ENCODE data around the gene NIM1K. TPM values are rescaled to one million over a fixed set of nuclear protein-coding genes. Genes with fewer than 3 reads are reported as not detected.

NIM1K gene
- total RNA-seq, 4 donors from 2014 or later = 0.42 to 2.3 (median 1.6) TPM

DNA sequence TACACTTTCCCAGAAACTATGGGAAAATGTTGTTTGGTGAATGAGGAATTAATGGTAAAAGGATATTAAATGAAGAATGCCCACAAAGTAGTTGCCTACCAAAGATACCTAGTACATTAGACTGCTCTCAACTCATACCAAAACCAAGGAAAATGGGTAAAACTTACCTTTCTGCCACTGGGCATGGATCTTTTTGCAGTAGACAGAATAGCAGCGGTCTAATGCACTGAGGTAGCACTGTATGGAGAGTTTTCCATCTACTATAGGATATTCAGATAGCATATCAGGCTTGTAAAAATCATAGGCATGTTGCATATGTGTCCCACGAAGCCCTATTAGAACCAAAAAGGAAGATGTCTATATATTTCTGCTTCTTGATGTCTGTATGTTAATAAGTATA lies 104.8 kb downstream of the NIM1K start:
- WGBS = 97% methylated on average over 2 of the region's 2 CpGs
- Histone ChIP-seq H3K27ac (replicated peaks in 1 of 4) (no peak overlapping the region), H3K4me3 (no peak overlapping the region), H3K4me1 (peaks cover 3 to 7% (median 5%) of the 10 kb centered on the region in 4 donors), H3K27me3 (no peaks in the 10 kb centered on the region), H3K9me3 (no peaks in the 10 kb centered on the region), H3K36me3 (peaks cover 37 to 70% (median 61%) of the 10 kb centered on the region in 4 donors)
- intact Hi-C loops (cut with DNase I) = no loop called here
- no peak for DNase-seq (ENCODE audit: extremely low spot score)
- no peak for TF ChIP-seq EP300 (IDR thresholded peaks at IDR 0.05)
- no peak for TF ChIP-seq CTCF (IDR thresholded peaks at IDR 0.05)
- no peak for TF ChIP-seq POLR2AphosphoS5 (IDR thresholded peaks at IDR 0.05)
- no peak for TF ChIP-seq POLR2A (IDR thresholded peaks at IDR 0.05; ENCODE audit: low read depth)

DNA sequence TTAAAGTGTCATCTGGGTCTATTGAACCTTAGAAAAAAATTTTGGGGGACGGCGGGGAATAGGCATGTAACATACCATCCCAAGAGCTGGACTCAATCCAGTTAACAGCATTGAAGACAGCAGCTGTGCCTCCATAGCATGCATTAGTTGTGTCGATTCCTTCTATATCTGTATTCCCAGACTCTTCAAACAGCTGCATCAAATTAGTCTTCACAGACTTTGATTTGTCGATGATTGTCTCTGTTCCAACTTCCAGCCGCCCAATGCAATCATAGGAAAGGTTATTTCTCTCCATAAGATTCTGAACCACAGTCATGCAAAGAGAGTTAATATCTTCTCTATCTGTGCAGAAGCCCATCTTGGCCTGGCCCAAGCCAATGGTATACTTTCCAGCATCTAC lies 106.4 kb downstream of the NIM1K start:
- intact Hi-C loops (cut with DNase I) = no loop called here
- no peak overlapping the region for H3K4me3 ChIP-seq
- H3K36me3 ChIP-seq = peaks cover 37 to 54% (median 45%) of the 10 kb centered on the region in 4 donors
- 87% methylated on average over 5 of the region's 5 CpGs for WGBS
- no peaks in the 10 kb centered on the region for H3K9me3 ChIP-seq
- no peaks in the 10 kb centered on the region for H3K27me3 ChIP-seq
- H3K4me1 ChIP-seq = peaks cover 8 to 14% (median 11%) of the 10 kb centered on the region in 4 donors
- no peak overlapping the region for H3K27ac ChIP-seq (replicated peaks in 1 of 4)
- TF ChIP-seq POLR2AphosphoS5 (IDR thresholded peaks at IDR 0.05) = no peak
- no peak for DNase-seq (ENCODE audit: extremely low spot score)

DNA sequence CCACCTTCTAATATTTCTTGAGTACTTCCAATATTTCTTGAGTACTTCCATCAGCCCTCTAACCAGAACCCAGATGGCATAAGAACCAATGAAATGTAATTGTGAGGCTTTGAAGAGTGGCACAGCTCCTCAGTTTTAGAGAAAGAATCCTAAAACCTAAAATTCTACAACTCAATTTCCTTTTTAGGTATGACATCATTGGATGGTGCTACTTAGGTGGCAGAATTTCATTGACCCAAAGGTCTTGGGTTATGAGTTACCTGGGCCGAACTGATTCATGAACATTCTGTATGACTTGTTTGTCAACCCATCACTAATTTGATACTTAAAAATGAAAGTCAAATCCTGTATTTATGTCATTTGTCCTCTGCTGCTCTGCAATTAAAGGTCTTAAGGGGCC lies 108.1 kb downstream of the NIM1K start:
- WGBS = 100% methylated on average over 1 of the region's 1 CpG
- H3K4me1 ChIP-seq = peaks cover 8 to 19% (median 13%) of the 10 kb centered on the region in 4 donors
- no peak overlapping the region for H3K4me3 ChIP-seq
- TF ChIP-seq CTCF (IDR thresholded peaks at IDR 0.05) = no peak
- TF ChIP-seq EP300 (IDR thresholded peaks at IDR 0.05) = no peak
- no peaks in the 10 kb centered on the region for H3K27me3 ChIP-seq
- no peak overlapping the region for H3K27ac ChIP-seq (replicated peaks in 1 of 4)
- peaks cover 22 to 37% (median 34%) of the 10 kb centered on the region in 4 donors for H3K36me3 ChIP-seq
- DNase-seq (ENCODE audit: extremely low spot score) = no peak
- intact Hi-C loops (cut with DNase I) = no loop called here
- H3K9me3 ChIP-seq = no peaks in the 10 kb centered on the region

- no peak overlapping the region for H3K4me3 ChIP-seq
- no peaks in the 10 kb centered on the region for H3K27me3 ChIP-seq
- no peaks in the 10 kb centered on the region for H3K9me3 ChIP-seq
- intact Hi-C loops (cut with DNase I) = no loop called here
- no peak for DNase-seq (ENCODE audit: extremely low spot score)
- TF ChIP-seq POLR2A (IDR thresholded peaks at IDR 0.05; ENCODE audit: low read depth) (no peak), EP300 (IDR thresholded peaks at IDR 0.05) (no peak), CTCF (IDR thresholded peaks at IDR 0.05) (no peak), POLR2AphosphoS5 (IDR thresholded peaks at IDR 0.05) (no peak)
- peaks cover 8 to 19% (median 15%) of the 10 kb centered on the region in 4 donors for H3K4me1 ChIP-seq
- peaks cover 16 to 23% (median 21%) of the 10 kb centered on the region in 4 donors for H3K36me3 ChIP-seq
- no peak overlapping the region for H3K27ac ChIP-seq (replicated peaks in 1 of 4)
- WGBS = 78% methylated on average over 3 of the region's 3 CpGs
These were observed 109.6 kb downstream of the NIM1K start for GRCh38 chr5:43301653-43302091.

GRCh38 chr5:43302481-43302880 lies 110.5 kb downstream of the NIM1K start:
- Histone ChIP-seq H3K27me3 (no peaks in the 10 kb centered on the region), H3K27ac (replicated peaks in 1 of 4) (no peak overlapping the region), H3K36me3 (peaks cover 8 to 14% (median 13%) of the 10 kb centered on the region in 4 donors), H3K4me3 (no peak overlapping the region), H3K9me3 (no peaks in the 10 kb centered on the region), H3K4me1 (peaks cover 8 to 19% (median 15%) of the 10 kb centered on the region in 4 donors)
- WGBS = 96% methylated on average over 3 of the region's 3 CpGs
- no peak for DNase-seq (ENCODE audit: extremely low spot score)
- intact Hi-C loops (cut with DNase I) = no loop called here
- TF ChIP-seq POLR2A (IDR thresholded peaks at IDR 0.05; ENCODE audit: low read depth) = no peak

- H3K27ac ChIP-seq (replicated peaks in 1 of 4) = no peak overlapping the region
- no peaks in the 10 kb centered on the region for H3K27me3 ChIP-seq
- H3K4me3 ChIP-seq = no peak overlapping the region
- peaks cover 5 to 7% (median 6%) of the 10 kb centered on the region in 4 donors for H3K36me3 ChIP-seq
- no peak for DNase-seq (ENCODE audit: extremely low spot score)
- intact Hi-C loops (cut with DNase I) = no loop called here
- H3K9me3 ChIP-seq = no peaks in the 10 kb centered on the region
- TF ChIP-seq POLR2AphosphoS5 (IDR thresholded peaks at IDR 0.05) (no peak), CTCF (IDR thresholded peaks at IDR 0.05) (no peak), POLR2A (IDR thresholded peaks at IDR 0.05; ENCODE audit: low read depth) (no peak), EP300 (IDR thresholded peaks at IDR 0.05) (no peak)
- peaks cover 8 to 19% (median 15%) of the 10 kb centered on the region in 4 donors for H3K4me1 ChIP-seq
- 96% methylated on average over 4 of the region's 4 CpGs for WGBS
These were observed 111.2 kb downstream of the NIM1K start for GRCh38 chr5:43303242-43303641.

Measured in esophagus muscularis mucosa (tissue), 4 donors.